Neural crest cell (in vitro differentiated cells): ENCODE measurements around the gene ZNF710. TPM values are rescaled to one million over a fixed set of nuclear protein-coding genes. Genes with fewer than 3 reads are reported as not detected.
"Not testable (repeated sequence)": the region's sequence is repeated elsewhere in the genome, so short reads cannot be mapped to it uniquely, and the experiment has no call there.

Experiments
- DNase-seq: peaks from one replicate; pipeline ENCODE4 v3.0.0; 2021; ENCODE audit warnings: low read depth, mixed read lengths, low spot score
- H3K27ac Mint-ChIP-seq: one replicate; pipeline ENCODE4 v1.8.0; 2021; ENCODE audit warnings: mild to moderate bottlenecking, mixed read lengths; ENCODE audit not compliant: unreplicated experiment
- H3K27me3 Mint-ChIP-seq: 2 replicates; pipeline ENCODE4 v1.8.0; 2021; ENCODE audit warnings: low read depth, mild to moderate bottlenecking, mixed read lengths
- H3K36me3 Mint-ChIP-seq: 2 replicates; pipeline ENCODE4 v1.8.0; 2021; ENCODE audit warnings: low read depth, mild to moderate bottlenecking, mixed read lengths
- H3K4me1 Mint-ChIP-seq: 2 replicates; pipeline ENCODE4 v1.8.0; 2021; ENCODE audit warnings: mixed read lengths
- H3K4me3 Mint-ChIP-seq: one replicate; pipeline ENCODE4 v1.8.0; 2021; ENCODE audit warnings: mild to moderate bottlenecking, mixed read lengths
- H3K9me3 Mint-ChIP-seq: 2 replicates; pipeline ENCODE4 v1.8.0; 2021; ENCODE audit warnings: mixed read lengths
- long read RNA-seq: library from polyadenylated mRNA; unstranded; transcript quantifications from one replicate; pipeline ENCODE4 v2.0.0, GENCODE V29; 2020
- total RNA-seq: library from RNA; stranded (reverse); gene quantifications from 2 replicates; pipeline ENCODE4 v1.2.1, GENCODE V29; 2021
- TF ChIP-seq, protein P1 (sequence below): fragments of 200-600 bp; sonication (generic); conservative IDR thresholded peaks from 2 replicates; pipeline ENCODE4 v1.5.0; 2021; ENCODE audit warnings: antibody characterized with exemption, mild to moderate bottlenecking

The ZNF710 gene
- total RNA-seq, result 60.3 and 64.4 TPM in 2 replicates
- long read RNA-seq, partial matches to known transcripts, result 1 of 3 reads
- long read RNA-seq, other reads (novel, unspliced or antisense), result 1 of 3 reads

DNA sequence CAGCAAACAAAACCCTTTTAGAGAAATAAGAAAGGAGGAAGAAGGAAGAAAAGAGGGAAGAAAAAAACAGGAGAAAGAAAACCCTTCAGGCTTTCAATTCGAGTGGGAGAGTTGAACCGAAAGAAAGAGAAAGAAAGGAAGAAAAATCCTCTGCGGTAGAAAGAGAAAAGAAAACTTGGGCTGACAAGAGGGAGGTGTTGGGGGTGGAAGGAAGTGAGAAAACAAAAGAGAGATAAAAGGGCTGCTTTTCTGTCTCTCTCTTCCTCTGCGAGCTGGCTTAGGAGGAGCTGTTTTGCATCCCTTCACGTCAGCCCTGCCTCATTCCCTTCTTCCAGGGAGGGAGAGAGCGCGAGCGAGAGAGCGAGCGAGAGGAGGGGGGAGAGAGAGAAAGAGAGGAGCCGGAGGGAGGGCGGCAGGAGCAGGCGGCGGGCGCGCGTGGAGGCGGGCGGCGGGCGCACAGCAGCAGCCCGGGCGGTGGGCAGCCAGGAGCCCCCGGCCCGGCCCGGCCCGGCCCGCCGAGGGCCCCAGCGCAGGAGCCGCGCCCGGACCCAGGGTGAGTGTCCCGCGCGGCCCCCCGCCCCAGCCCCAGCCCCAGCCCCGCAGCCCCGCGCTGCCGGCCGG, at the start of gene ZNF710:
Gene ZNF710 (plus strand): TSS at position 263 of the 621 bp plus-strand sequence. CDS start 65,814 bp downstream, outside the sequence.
- Mint-ChIP-seq H3K27ac (peak within 1 kb of the TSS; percentile 96), H3K36me3 (no peaks in the 10 kb centered on the region), H3K4me3 (peak within 1 kb of the TSS; percentile 90), H3K9me3 (no peaks in the 10 kb centered on the region), H3K4me1 (peaks cover 61% of the 10 kb centered on the region), H3K27me3 (no peaks in the 10 kb centered on the region)
- TF ChIP-seq, protein P1, sequence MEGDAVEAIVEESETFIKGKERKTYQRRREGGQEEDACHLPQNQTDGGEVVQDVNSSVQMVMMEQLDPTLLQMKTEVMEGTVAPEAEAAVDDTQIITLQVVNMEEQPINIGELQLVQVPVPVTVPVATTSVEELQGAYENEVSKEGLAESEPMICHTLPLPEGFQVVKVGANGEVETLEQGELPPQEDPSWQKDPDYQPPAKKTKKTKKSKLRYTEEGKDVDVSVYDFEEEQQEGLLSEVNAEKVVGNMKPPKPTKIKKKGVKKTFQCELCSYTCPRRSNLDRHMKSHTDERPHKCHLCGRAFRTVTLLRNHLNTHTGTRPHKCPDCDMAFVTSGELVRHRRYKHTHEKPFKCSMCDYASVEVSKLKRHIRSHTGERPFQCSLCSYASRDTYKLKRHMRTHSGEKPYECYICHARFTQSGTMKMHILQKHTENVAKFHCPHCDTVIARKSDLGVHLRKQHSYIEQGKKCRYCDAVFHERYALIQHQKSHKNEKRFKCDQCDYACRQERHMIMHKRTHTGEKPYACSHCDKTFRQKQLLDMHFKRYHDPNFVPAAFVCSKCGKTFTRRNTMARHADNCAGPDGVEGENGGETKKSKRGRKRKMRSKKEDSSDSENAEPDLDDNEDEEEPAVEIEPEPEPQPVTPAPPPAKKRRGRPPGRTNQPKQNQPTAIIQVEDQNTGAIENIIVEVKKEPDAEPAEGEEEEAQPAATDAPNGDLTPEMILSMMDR, result no peak
- peak; percentile 22 for DNase-seq

DNA sequence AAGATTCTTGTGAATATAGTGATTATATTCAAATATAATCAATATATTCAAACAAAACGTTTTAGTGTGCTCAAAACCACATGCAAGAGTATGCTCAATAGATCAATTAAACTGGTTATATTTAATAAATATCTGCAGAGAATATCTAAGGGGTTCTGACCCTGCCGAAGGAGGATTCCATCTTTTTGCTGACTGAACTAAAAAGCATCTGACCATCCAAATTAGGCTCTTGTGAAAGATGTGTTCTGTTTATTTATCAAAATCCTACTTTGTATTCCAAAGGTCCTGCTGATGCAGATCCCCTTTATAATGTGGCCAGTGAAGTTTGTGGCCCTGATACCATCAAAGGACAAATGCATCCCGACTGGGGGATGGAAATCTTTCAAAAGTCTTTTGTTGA, 46.6 kb upstream of the ZNF710 start:
- DNase-seq, result no peak
- Mint-ChIP-seq H3K4me1 (no peaks in the 10 kb centered on the region), H3K4me3 (no peak overlapping the region), H3K27ac (no peak overlapping the region), H3K36me3 (no peaks in the 10 kb centered on the region), H3K27me3 (no peaks in the 10 kb centered on the region), H3K9me3 (peaks cover 4% of the 10 kb centered on the region)
- TF ChIP-seq, protein P1, result no peak

- H3K27me3 Mint-ChIP-seq, H3K27ac Mint-ChIP-seq, H3K9me3 Mint-ChIP-seq, H3K4me1 Mint-ChIP-seq, H3K4me3 Mint-ChIP-seq, H3K36me3 Mint-ChIP-seq, DNase-seq: not testable (repeated sequence)
Observed at GRCh38 chr15:89955449-89955998, 45.6 kb upstream of the ZNF710 start.

GRCh38 chr15:89958107-89958805, 42.9 kb upstream of the ZNF710 start:
- H3K4me3 Mint-ChIP-seq, result no peak overlapping the region
- TF ChIP-seq, protein P1, result no peak
- H3K4me1 Mint-ChIP-seq, result no peaks in the 10 kb centered on the region
- H3K36me3 Mint-ChIP-seq, result no peaks in the 10 kb centered on the region
- H3K9me3 Mint-ChIP-seq, result peaks cover 4% of the 10 kb centered on the region
- no peaks in the 10 kb centered on the region for H3K27me3 Mint-ChIP-seq
- no peak for DNase-seq
- no peak overlapping the region for H3K27ac Mint-ChIP-seq

DNA sequence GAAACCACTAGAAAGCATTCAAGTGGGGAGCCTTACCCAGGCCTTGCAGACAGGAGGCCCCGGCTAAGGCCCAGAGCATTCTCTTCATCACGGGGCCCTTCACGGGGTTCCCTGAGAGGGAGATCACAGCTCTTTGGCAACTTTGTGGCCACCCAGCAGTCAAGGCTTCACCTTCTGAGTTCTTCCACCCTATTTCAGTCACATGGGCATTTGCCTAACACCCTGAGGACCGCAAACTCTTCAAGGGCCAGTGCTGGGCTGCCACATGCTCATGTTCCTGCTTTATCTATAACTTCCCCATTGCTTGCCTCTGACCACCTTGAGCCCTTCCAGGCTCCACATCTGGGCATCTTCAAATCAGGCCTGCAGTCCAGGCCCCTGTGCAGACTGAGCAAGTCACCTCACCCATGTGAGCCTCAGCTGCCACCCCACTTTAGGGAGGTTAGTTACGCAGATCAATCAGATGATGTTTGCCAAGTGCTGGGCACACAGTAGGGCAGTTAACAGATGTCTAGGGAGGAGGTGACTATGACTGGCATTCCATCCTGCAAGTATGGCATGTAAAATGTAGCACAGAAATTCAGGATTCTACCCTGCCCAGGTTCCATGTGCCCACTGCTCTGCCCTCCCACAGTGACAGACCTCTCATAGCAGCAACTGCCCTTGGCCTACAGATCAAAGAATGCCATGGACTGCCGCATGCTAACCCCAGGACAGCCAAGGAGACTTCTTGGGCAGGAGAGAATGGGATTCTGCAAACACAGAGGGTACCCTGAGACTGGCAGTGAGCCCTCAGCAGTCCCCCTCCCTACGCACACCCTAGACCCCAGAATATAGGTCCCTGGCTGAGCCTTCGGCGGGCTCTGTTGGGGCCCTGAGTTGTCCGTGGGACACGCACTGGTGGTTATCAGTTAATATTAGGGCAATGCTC, 37.6 kb upstream of the ZNF710 start:
- Mint-ChIP-seq H3K36me3 (no peaks in the 10 kb centered on the region), H3K4me3 (no peak overlapping the region), H3K9me3 (no peaks in the 10 kb centered on the region), H3K4me1 (no peaks in the 10 kb centered on the region), H3K27me3 (peaks cover under 1% of the 10 kb centered on the region), H3K27ac (no peak overlapping the region)
- TF ChIP-seq, protein P1, result no peak
- no peak for DNase-seq
